ENCODE data around the gene TEX9.
"Not testable (repeated sequence)": the region's sequence is repeated elsewhere in the genome, so short reads cannot be mapped to it uniquely, and the experiment has no call there.

Gene TEX9

DNA sequence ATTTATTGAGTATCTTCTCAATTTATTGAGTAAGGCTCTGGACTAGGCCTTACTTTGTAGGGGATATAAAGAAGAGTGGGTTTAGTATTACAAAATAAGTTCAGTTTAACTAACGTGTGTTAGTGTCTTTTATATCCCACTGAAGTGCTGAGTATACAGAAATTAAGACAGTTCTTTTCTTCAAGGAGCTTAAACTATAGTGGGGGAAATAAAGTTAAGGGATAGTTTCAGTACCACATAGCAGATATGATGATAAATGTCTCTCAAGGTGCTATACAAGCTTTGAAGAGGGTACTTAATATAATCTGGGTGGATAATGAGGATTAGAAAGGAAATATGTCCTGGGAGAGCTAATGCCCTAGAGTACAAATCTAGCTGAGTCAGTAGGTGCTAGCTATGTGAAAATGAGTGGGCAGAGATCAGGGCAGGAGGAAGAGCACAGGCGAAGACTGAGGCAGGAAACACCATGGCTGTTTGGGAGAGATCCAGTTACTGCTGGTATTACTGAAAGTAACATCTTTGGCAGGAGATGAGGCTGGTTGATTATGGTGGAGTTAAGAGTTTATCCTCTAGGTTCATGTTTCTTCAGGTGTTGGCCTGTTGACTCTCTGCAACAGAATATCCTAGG is 46.0 kb downstream of the TEX9 start:
- TF ChIP-seq, protein P1, sequence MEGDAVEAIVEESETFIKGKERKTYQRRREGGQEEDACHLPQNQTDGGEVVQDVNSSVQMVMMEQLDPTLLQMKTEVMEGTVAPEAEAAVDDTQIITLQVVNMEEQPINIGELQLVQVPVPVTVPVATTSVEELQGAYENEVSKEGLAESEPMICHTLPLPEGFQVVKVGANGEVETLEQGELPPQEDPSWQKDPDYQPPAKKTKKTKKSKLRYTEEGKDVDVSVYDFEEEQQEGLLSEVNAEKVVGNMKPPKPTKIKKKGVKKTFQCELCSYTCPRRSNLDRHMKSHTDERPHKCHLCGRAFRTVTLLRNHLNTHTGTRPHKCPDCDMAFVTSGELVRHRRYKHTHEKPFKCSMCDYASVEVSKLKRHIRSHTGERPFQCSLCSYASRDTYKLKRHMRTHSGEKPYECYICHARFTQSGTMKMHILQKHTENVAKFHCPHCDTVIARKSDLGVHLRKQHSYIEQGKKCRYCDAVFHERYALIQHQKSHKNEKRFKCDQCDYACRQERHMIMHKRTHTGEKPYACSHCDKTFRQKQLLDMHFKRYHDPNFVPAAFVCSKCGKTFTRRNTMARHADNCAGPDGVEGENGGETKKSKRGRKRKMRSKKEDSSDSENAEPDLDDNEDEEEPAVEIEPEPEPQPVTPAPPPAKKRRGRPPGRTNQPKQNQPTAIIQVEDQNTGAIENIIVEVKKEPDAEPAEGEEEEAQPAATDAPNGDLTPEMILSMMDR (IDR thresholded peaks at IDR 0.05; ENCODE audit: low read depth, low read length), result no peak
- H3K4me3 ChIP-seq (ENCODE audit: low read depth, low read length), result no peak overlapping the region

GRCh38 chr15:56413114-56413733 is 48.0 kb downstream of the TEX9 start:
- not testable (repeated sequence) for H3K4me3 ChIP-seq (ENCODE audit: low read depth, low read length)

- no peak overlapping the region for H3K4me3 ChIP-seq (ENCODE audit: low read depth, low read length)
- TF ChIP-seq, protein P1 (IDR thresholded peaks at IDR 0.05; ENCODE audit: low read depth, low read length), result no peak
Observed at GRCh38 chr15:56425276-56425675, 60.0 kb downstream of the TEX9 start.

- TF ChIP-seq, protein P1 (IDR thresholded peaks at IDR 0.05; ENCODE audit: low read depth, low read length), result no peak
- no peak overlapping the region for H3K4me3 ChIP-seq (ENCODE audit: low read depth, low read length)
Observed at GRCh38 chr15:56425976-56426375, 60.8 kb downstream of the TEX9 start.

- TF ChIP-seq, protein P1 (IDR thresholded peaks at IDR 0.05; ENCODE audit: low read depth, low read length), result no peak
- H3K4me3 ChIP-seq (ENCODE audit: low read depth, low read length), result no peak overlapping the region
Observed at GRCh38 chr15:56428821-56429458, 63.7 kb downstream of the TEX9 start.

GRCh38 chr15:56432304-56432703 is 67.1 kb downstream of the TEX9 start:
- TF ChIP-seq, protein P1 (IDR thresholded peaks at IDR 0.05; ENCODE audit: low read depth, low read length), result no peak
- no peak overlapping the region for H3K4me3 ChIP-seq (ENCODE audit: low read depth, low read length)

- no peak overlapping the region for H3K4me3 ChIP-seq (ENCODE audit: low read depth, low read length)
- TF ChIP-seq, protein P1 (IDR thresholded peaks at IDR 0.05; ENCODE audit: low read depth, low read length), result no peak
Observed at GRCh38 chr15:56440214-56440770, 75.1 kb downstream of the TEX9 start.
